AG09309 (cell line): ENCODE results near the gene RAP1GAP.

Experiments used
- DNase-seq: peaks from one replicate; pipeline ENCODE4 v3.0.0-alpha.2; 2010; ENCODE audit warnings: low read depth
- H3K4me3 ChIP-seq: 2 replicates; pipeline ENCODE4 v1.5.1; 2011; ENCODE audit warnings: mild to moderate bottlenecking, low read depth, low read length, moderate library complexity; ENCODE audit not compliant: control insufficient read depth
- TF ChIP-seq, protein P1 (sequence below): IDR thresholded peaks from 2 replicates; pipeline ENCODE4 v1.5.1; 2011; ENCODE audit warnings: mild to moderate bottlenecking, low read depth, low read length, inconsistent platforms; ENCODE audit not compliant: insufficient read depth, control insufficient read depth; ENCODE audit errors: missing control alignments

Gene RAP1GAP

DNA sequence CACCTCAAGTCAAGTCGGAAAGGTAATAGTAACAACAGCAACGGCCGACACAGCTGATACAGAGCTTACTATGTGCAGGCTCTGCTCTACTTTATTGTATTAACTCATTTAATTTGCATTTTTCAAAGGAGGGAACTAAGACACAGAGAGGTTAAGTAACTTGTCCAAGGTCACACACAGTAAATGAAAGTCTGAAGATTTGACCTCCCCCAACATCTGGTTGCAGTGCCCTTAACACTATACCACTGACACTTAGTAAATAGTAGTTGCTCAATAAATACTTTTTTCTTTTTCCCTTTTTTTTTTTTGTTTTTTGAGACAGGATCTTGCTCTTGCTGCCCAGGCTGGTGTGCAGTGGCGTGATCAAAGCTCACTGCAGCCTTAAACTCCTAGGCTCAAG is 39.2 kb downstream of the RAP1GAP start:
- DNase-seq: no peak
- TF ChIP-seq, protein P1, sequence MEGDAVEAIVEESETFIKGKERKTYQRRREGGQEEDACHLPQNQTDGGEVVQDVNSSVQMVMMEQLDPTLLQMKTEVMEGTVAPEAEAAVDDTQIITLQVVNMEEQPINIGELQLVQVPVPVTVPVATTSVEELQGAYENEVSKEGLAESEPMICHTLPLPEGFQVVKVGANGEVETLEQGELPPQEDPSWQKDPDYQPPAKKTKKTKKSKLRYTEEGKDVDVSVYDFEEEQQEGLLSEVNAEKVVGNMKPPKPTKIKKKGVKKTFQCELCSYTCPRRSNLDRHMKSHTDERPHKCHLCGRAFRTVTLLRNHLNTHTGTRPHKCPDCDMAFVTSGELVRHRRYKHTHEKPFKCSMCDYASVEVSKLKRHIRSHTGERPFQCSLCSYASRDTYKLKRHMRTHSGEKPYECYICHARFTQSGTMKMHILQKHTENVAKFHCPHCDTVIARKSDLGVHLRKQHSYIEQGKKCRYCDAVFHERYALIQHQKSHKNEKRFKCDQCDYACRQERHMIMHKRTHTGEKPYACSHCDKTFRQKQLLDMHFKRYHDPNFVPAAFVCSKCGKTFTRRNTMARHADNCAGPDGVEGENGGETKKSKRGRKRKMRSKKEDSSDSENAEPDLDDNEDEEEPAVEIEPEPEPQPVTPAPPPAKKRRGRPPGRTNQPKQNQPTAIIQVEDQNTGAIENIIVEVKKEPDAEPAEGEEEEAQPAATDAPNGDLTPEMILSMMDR: no peak
- H3K4me3 ChIP-seq: no peak overlapping the region

GRCh38 chr1:21628798-21629393 is 40.3 kb downstream of the RAP1GAP start:
- TF ChIP-seq, protein P1: no peak
- no peak for DNase-seq
- H3K4me3 ChIP-seq: no peak overlapping the region

GRCh38 chr1:21626921-21627339 is 42.2 kb downstream of the RAP1GAP start:
- no peak overlapping the region for H3K4me3 ChIP-seq
- no peak for DNase-seq
- TF ChIP-seq, protein P1: no peak

- no peak for DNase-seq
- no peak overlapping the region for H3K4me3 ChIP-seq
- TF ChIP-seq, protein P1: no peak
These were observed 43.6 kb downstream of the RAP1GAP start for GRCh38 chr1:21625390-21626190.

GRCh38 chr1:21624571-21625389 is 44.4 kb downstream of the RAP1GAP start:
- H3K4me3 ChIP-seq: no peak overlapping the region
- no peak for DNase-seq
- TF ChIP-seq, protein P1: no peak

- TF ChIP-seq, protein P1: no peak
- DNase-seq: no peak
- no peak overlapping the region for H3K4me3 ChIP-seq
These were observed 45.7 kb downstream of the RAP1GAP start for GRCh38 chr1:21623410-21623961.
